HepG2 (cell line): ENCODE data around the gene KLHL36. TPM values are rescaled to one million over a fixed set of nuclear protein-coding genes. Genes with fewer than 3 reads are reported as not detected.

Source experiments
- BRD4 ChIP-seq: sonication (generic); formaldehyde crosslinking; IDR thresholded peaks from 2 replicates; pipeline ENCODE4 v1.4.0; 2020; ENCODE audit warnings: missing genetic modification reagents
- JUNB ChIP-seq: sonication (generic); formaldehyde crosslinking; IDR thresholded peaks from 2 replicates; pipeline ENCODE4 v1.8.0; 2022; ENCODE audit warnings: missing genetic modification reagents, mild to moderate bottlenecking, borderline replicate concordance
- KIAA2018 ChIP-seq: sonication (generic); formaldehyde crosslinking; IDR thresholded peaks from 2 replicates; pipeline ENCODE4 v1.5.0; 2020; ENCODE audit warnings: mild to moderate bottlenecking, missing genetic modification reagents, borderline replicate concordance
- NFKBIZ ChIP-seq: IDR thresholded peaks from 2 replicates; pipeline ENCODE4 v1.6.1; 2018; ENCODE audit warnings: missing genetic modification reagents, missing compliant biosample characterization
- SRSF9 ChIP-seq: fragments of 200-400 bp; formaldehyde crosslinking; IDR thresholded peaks from 2 replicates; pipeline ENCODE4 v1.6.1; 2018; ENCODE audit warnings: borderline replicate concordance, mild to moderate bottlenecking, low read depth, low read length; ENCODE audit not compliant: insufficient read depth, poor library complexity, severe bottlenecking
- TARDBP ChIP-seq: sonication (generic); formaldehyde crosslinking; IDR thresholded peaks from 2 replicates; pipeline ENCODE4 v1.8.0; 2022; ENCODE audit warnings: mild to moderate bottlenecking, missing genetic modification reagents
- ZNF24 ChIP-seq: fragments of 450-650 bp; IDR thresholded peaks from 2 replicates; pipeline ENCODE4 v1.6.1; 2017; ENCODE audit warnings: antibody characterized with exemption, mild to moderate bottlenecking
- ZNF343 ChIP-seq: sonication (generic); formaldehyde crosslinking; IDR thresholded peaks from 2 replicates; pipeline ENCODE4 v1.4.0; 2020; ENCODE audit warnings: mild to moderate bottlenecking, missing genetic modification reagents
- ZNF639 ChIP-seq: conservative IDR thresholded peaks from 2 replicates; pipeline ENCODE4 v1.6.1; 2018; ENCODE audit warnings: missing genetic modification reagents
- ZNF670 ChIP-seq: sonication (generic); formaldehyde crosslinking; IDR thresholded peaks from 2 replicates; pipeline ENCODE4 v1.8.0; 2022; ENCODE audit warnings: mild to moderate bottlenecking, missing genetic modification reagents, borderline replicate concordance
- ZNF841 ChIP-seq: sonication (generic); formaldehyde crosslinking; IDR thresholded peaks from 2 replicates; pipeline ENCODE4 v1.8.1; 2023; ENCODE audit warnings: missing genetic modification reagents, borderline replicate concordance
- ZNF879 ChIP-seq: sonication (generic); formaldehyde crosslinking; IDR thresholded peaks from 2 replicates; pipeline ENCODE4 v1.8.1; 2023; ENCODE audit warnings: missing genetic modification reagents
- polyA plus RNA-seq, 8 experiments: library from polyadenylated mRNA; depleted of rRNA in 3 of 8; stranded (reverse) in 7 of 8; unstranded in 1 of 8; fragments of >200 nt; fragmentation: Illumina TruSeq in 4 of 8; extraction: Trizol in 4 of 8; gene quantifications; 2 replicates each; pipeline versions ENCODE4 v1.2.1 to v1.2.3, GENCODE V29; 2011 to 2016; ENCODE audit warnings: low read depth in 4 of 8, missing spikeins in 1 of 8, mixed read lengths in 1 of 8; ENCODE audit not compliant: insufficient read depth in 1 of 8
- total RNA-seq, 5 experiments: library from RNA; depleted of rRNA; stranded (reverse); fragments of >200 nt; fragmentation: Illumina TruSeq; extraction: Trizol; gene quantifications; 2 replicates each; pipeline ENCODE4 v1.2.3, GENCODE V29; 2016; ENCODE audit warnings: low read depth in 1 of 5
- TF ChIP-seq, protein P1 (sequence below): sonication (generic); formaldehyde crosslinking; IDR thresholded peaks from 2 replicates; pipeline ENCODE4 v1.4.0; 2020; ENCODE audit warnings: missing genetic modification reagents
- TF ChIP-seq, protein P2 (sequence below): sonication (generic); formaldehyde crosslinking; IDR thresholded peaks from 2 replicates; pipeline ENCODE4 v1.8.0; 2023; ENCODE audit warnings: mild to moderate bottlenecking, missing genetic modification reagents
- TF ChIP-seq, protein P3 (sequence below): sonication (generic); formaldehyde crosslinking; IDR thresholded peaks from 2 replicates; pipeline ENCODE4 v1.8.0; 2022; ENCODE audit warnings: mild to moderate bottlenecking, missing genetic modification reagents, moderate library complexity

The KLHL36 gene
- total and polyA plus RNA-seq, 2 of the 13 experiments (the other 11 are each of a cell fraction or from before 2014, with no cell fraction given): 24.3 to 26.0 TPM

- TF ChIP-seq ZNF639 (CRISPR knock-in tag) (no peak), ZNF343 (CRISPR knock-in tag) (no peak), SRSF9 (no peak), ZNF670 (CRISPR knock-in tag) (0 out of 2 replicates have a peak, but pooled peaks have one; percentile 22), ZNF879 (CRISPR knock-in tag) (no peak), BRD4 (no peak), NFKBIZ (0 out of 2 replicates have a peak, but pooled peaks have one; percentile 10), JUNB (CRISPR knock-in tag) (no peak), TARDBP (peak; percentile 90), ZNF24 (no peak), ZNF841 (CRISPR knock-in tag) (no peak), KIAA2018 (CRISPR knock-in tag) (no peak)
- TF ChIP-seq, protein P1, sequence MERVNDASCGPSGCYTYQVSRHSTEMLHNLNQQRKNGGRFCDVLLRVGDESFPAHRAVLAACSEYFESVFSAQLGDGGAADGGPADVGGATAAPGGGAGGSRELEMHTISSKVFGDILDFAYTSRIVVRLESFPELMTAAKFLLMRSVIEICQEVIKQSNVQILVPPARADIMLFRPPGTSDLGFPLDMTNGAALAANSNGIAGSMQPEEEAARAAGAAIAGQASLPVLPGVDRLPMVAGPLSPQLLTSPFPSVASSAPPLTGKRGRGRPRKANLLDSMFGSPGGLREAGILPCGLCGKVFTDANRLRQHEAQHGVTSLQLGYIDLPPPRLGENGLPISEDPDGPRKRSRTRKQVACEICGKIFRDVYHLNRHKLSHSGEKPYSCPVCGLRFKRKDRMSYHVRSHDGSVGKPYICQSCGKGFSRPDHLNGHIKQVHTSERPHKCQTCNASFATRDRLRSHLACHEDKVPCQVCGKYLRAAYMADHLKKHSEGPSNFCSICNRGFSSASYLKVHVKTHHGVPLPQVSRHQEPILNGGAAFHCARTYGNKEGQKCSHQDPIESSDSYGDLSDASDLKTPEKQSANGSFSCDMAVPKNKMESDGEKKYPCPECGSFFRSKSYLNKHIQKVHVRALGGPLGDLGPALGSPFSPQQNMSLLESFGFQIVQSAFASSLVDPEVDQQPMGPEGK (CRISPR knock-in tag): peak; percentile 71; the same call in 1 of the 2 replicates
- TF ChIP-seq, protein P2, sequence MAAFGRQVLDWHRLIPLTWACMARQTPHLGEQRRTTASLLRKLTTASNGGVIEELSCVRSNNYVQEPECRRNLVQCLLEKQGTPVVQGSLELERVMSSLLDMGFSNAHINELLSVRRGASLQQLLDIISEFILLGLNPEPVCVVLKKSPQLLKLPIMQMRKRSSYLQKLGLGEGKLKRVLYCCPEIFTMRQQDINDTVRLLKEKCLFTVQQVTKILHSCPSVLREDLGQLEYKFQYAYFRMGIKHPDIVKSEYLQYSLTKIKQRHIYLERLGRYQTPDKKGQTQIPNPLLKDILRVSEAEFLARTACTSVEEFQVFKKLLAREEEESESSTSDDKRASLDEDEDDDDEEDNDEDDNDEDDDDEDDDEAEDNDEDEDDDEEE: no peak
- TF ChIP-seq, protein P3, sequence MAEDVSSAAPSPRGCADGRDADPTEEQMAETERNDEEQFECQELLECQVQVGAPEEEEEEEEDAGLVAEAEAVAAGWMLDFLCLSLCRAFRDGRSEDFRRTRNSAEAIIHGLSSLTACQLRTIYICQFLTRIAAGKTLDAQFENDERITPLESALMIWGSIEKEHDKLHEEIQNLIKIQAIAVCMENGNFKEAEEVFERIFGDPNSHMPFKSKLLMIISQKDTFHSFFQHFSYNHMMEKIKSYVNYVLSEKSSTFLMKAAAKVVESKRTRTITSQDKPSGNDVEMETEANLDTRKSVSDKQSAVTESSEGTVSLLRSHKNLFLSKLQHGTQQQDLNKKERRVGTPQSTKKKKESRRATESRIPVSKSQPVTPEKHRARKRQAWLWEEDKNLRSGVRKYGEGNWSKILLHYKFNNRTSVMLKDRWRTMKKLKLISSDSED (CRISPR knock-in tag): no peak
These were observed 48.6 kb upstream of the KLHL36 start (continued) for GRCh38 chr16:84599521-84600202.
